ENCODE data around the gene ZFHX3. TPM values are rescaled to one million over a fixed set of nuclear protein-coding genes. Genes with fewer than 3 reads are reported as not detected.
"Not testable (repeated sequence)": the region's sequence is repeated elsewhere in the genome, so short reads cannot be mapped to it uniquely, and the experiment has no call there.

ZFHX3 gene
- total and polyA plus RNA-seq, 2 donors (not counting 1 experiment from before 2014, with no cell fraction given), result 0.54 to 6.6 TPM

GRCh38 chr16:72996291-72997062, 51.5 kb downstream of the ZFHX3 start:
- 91% methylated on average over 10 of the region's 11 CpGs for whole genome bisulfite sequencing (ENCODE audit: insufficient coverage)
- TF ChIP-seq EZH2 (IDR thresholded peaks at IDR 0.05; ENCODE audit: borderline replicate concordance, insufficient read depth, low read depth, low read length, poor library complexity, severe bottlenecking), result no peak
- Histone ChIP-seq H3K9me3 (ENCODE audit: control extremely low read depth in 1 of 3, control insufficient read depth in 2 of 3, insufficient read depth in 1 of 3, low read length in 2 of 3) (peaks cover 0 to 19% (median 8%) of the 10 kb centered on the region in 3 donors), H3K27me3 (replicated peaks in 1 of 4; ENCODE audit: control extremely low read depth in 1 of 4, control insufficient read depth in 3 of 4, insufficient read depth in 4 of 4, low read length in 3 of 4) (no peaks in the 10 kb centered on the region), H3K79me2 (ENCODE audit: control insufficient read depth, insufficient read depth, low read length) (no peaks in the 10 kb centered on the region), H2AFZ (ENCODE audit: insufficient read depth, low read depth, low read length, poor library complexity, severe bottlenecking) (no peak overlapping the region), H3K27ac (ENCODE audit: low read length in 2 of 2) (no peak overlapping the region), H3K4me2 (replicated peaks; ENCODE audit: low read depth, low read length, poor library complexity, severe bottlenecking) (no peak overlapping the region), H3K36me3 (replicated peaks in 1 of 2; ENCODE audit: control extremely low read depth in 1 of 2, control insufficient read depth in 1 of 2, extremely low read depth in 1 of 2, insufficient read depth in 2 of 2, low read length in 1 of 2) (no peaks in the 10 kb centered on the region), H3K4me1 (ENCODE audit: control insufficient read depth in 2 of 2, insufficient read depth in 2 of 2, low read length in 2 of 2) (no peaks in the 10 kb centered on the region), H3K4me3 (ENCODE audit: control extremely low read depth in 1 of 5, extremely low read depth in 1 of 5, insufficient read depth in 1 of 5, low read depth in 2 of 5, low read length in 4 of 5) (no peak overlapping the region), H4K20me1 (ENCODE audit: control insufficient read depth, insufficient read depth, low read length, poor library complexity, severe bottlenecking) (no peaks in the 10 kb centered on the region), H3K9ac (ENCODE audit: low read length) (no peak overlapping the region)
- Mint-ChIP-seq H3K4me1 (no peaks in the 10 kb centered on the region), H3K27ac (no peak overlapping the region), H3K4me3 (no peak overlapping the region), H3K9me3 (ENCODE audit: insufficient read depth) (peaks cover 7% of the 10 kb centered on the region), H3K27me3 (no peaks in the 10 kb centered on the region)
- no peak for DNase-seq
- ChIA-PET POLR2A (no interaction called here), CTCF (no interaction called here)
- no peak for ATAC-seq (ENCODE audit: low read depth)
- intact Hi-C loops (cut with micrococcal nuclease), result no loop called here

GRCh38 chr16:72995882-72996270, 52.1 kb downstream of the ZFHX3 start:
- intact Hi-C loops (cut with micrococcal nuclease); H2AFZ ChIP-seq (ENCODE audit: insufficient read depth, low read depth, low read length, poor library complexity, severe bottlenecking); H3K4me1 Mint-ChIP-seq; H3K4me1 ChIP-seq (ENCODE audit: control insufficient read depth in 2 of 2, insufficient read depth in 2 of 2, low read length in 2 of 2); CTCF ChIA-PET; H3K79me2 ChIP-seq (ENCODE audit: control insufficient read depth, insufficient read depth, low read length); POLR2A ChIA-PET; DNase-seq; H3K4me3 ChIP-seq (ENCODE audit: control extremely low read depth in 1 of 5, extremely low read depth in 1 of 5, insufficient read depth in 1 of 5, low read depth in 2 of 5, low read length in 4 of 5); H3K4me2 ChIP-seq (replicated peaks; ENCODE audit: low read depth, low read length, poor library complexity, severe bottlenecking); H3K27me3 Mint-ChIP-seq; H3K27ac Mint-ChIP-seq; H3K36me3 ChIP-seq (replicated peaks in 1 of 2; ENCODE audit: control extremely low read depth in 1 of 2, control insufficient read depth in 1 of 2, extremely low read depth in 1 of 2, insufficient read depth in 2 of 2, low read length in 1 of 2); H3K27ac ChIP-seq (ENCODE audit: low read length in 2 of 2); H3K4me3 Mint-ChIP-seq; ATAC-seq (ENCODE audit: low read depth); H3K27me3 ChIP-seq (replicated peaks in 1 of 4; ENCODE audit: control extremely low read depth in 1 of 4, control insufficient read depth in 3 of 4, insufficient read depth in 4 of 4, low read length in 3 of 4); H3K9ac ChIP-seq (ENCODE audit: low read length); H3K9me3 Mint-ChIP-seq (ENCODE audit: insufficient read depth); H4K20me1 ChIP-seq (ENCODE audit: control insufficient read depth, insufficient read depth, low read length, poor library complexity, severe bottlenecking): not testable (repeated sequence)
- H3K9me3 ChIP-seq (ENCODE audit: control extremely low read depth in 1 of 3, control insufficient read depth in 2 of 3, insufficient read depth in 1 of 3, low read length in 2 of 3), result peaks cover 0 to 13% (median 2%) of the 10 kb centered on the region in 3 donors
- WGBS (ENCODE audit: insufficient coverage), result 83% methylated on average over 5 of the region's 9 CpGs

Measured in B cell (primary cell).